AG04450 (cell line): ENCODE results near the gene IQCE. TPM values are rescaled to one million over a fixed set of nuclear protein-coding genes. Genes with fewer than 3 reads are reported as not detected.

Experiments
- CTCF ChIA-PET: fragments of 300-600, 350-600 bp; formaldehyde crosslinking; extraction: SDS; loops from one replicate; lab custom pipeline; 2022; ENCODE audit warnings: antibody characterized with exemption, inconsistent platforms; lab: Charles Lee
- POLR2A ChIA-PET: fragments of 350-600 bp; formaldehyde crosslinking; extraction: SDS; loops from one replicate; lab custom pipeline; 2021; ENCODE audit warnings: antibody characterized with exemption, inconsistent platforms; lab: Yijun Ruan, JAX
- DNase-seq: peaks from one replicate; pipeline ENCODE4 v3.0.0-alpha.2; 2011; ENCODE audit warnings: low read depth, low spot score
- H3K27ac ChIP-seq: one replicate; pipeline ENCODE4 v1.5.1; 2012; ENCODE audit warnings: low read depth, low read length, control low read depth
- H3K27me3 ChIP-seq: one replicate; pipeline ENCODE4 v1.6.0; 2012; ENCODE audit warnings: low read length; ENCODE audit not compliant: control insufficient read depth, insufficient read depth
- H3K4me3 ChIP-seq: 2 replicates; pipeline ENCODE4 v1.5.1; 2011; ENCODE audit warnings: mild to moderate bottlenecking, low read depth, low read length, control low read depth
- H3K9me3 ChIP-seq: 2 replicates; pipeline ENCODE4 v1.5.1; 2012; ENCODE audit warnings: low read length; ENCODE audit not compliant: control insufficient read depth, insufficient read depth
- polyA plus RNA-seq: library from polyadenylated mRNA; depleted of rRNA; stranded (reverse); fragments of >200 nt; gene quantifications from 2 replicates; pipeline ENCODE4 v1.2.3, GENCODE V29; 2011
- TF ChIP-seq, protein P1 (sequence below): IDR thresholded peaks from 2 replicates; pipeline ENCODE4 v1.5.1; 2011; ENCODE audit warnings: low read depth, low read length, control low read depth, inconsistent platforms

IQCE gene
- polyA plus RNA-seq, 1 experiment = 6.8 TPM

DNA sequence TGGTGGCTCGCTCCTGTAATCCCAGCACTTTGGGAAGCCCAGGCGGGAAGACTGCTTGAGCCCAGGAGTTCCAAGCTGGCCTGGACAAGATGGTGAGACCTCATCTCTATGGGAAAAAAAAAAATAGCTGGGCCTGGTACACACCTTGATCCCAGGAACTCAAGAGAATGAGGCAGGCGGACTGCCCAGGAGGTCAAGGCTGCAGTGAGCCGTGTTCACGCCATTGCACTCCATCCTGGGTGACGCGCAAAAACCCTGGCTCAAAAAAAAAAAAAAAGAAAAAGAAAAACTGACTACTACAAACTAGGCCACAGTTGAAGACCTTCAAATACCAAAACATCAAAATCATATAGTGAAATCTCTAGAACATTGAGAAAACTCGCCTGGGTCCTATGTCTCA, 7.4 kb upstream of the IQCE start:
- no peak overlapping the region for H3K4me3 ChIP-seq
- CTCF ChIA-PET = interaction anchor here (0.8 to 1.3 kb wide), 2 partner anchors 100 to 120 kb away, joined by 3 to 4 read pairs; no protein-coding TSS in a partner anchor
- no peak overlapping the region for H3K27ac ChIP-seq
- POLR2A ChIA-PET = no interaction called here
- TF ChIP-seq, protein P1, sequence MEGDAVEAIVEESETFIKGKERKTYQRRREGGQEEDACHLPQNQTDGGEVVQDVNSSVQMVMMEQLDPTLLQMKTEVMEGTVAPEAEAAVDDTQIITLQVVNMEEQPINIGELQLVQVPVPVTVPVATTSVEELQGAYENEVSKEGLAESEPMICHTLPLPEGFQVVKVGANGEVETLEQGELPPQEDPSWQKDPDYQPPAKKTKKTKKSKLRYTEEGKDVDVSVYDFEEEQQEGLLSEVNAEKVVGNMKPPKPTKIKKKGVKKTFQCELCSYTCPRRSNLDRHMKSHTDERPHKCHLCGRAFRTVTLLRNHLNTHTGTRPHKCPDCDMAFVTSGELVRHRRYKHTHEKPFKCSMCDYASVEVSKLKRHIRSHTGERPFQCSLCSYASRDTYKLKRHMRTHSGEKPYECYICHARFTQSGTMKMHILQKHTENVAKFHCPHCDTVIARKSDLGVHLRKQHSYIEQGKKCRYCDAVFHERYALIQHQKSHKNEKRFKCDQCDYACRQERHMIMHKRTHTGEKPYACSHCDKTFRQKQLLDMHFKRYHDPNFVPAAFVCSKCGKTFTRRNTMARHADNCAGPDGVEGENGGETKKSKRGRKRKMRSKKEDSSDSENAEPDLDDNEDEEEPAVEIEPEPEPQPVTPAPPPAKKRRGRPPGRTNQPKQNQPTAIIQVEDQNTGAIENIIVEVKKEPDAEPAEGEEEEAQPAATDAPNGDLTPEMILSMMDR = no peak
- no peaks in the 10 kb centered on the region for H3K9me3 ChIP-seq
- no peak for DNase-seq
- no peaks in the 10 kb centered on the region for H3K27me3 ChIP-seq

DNA sequence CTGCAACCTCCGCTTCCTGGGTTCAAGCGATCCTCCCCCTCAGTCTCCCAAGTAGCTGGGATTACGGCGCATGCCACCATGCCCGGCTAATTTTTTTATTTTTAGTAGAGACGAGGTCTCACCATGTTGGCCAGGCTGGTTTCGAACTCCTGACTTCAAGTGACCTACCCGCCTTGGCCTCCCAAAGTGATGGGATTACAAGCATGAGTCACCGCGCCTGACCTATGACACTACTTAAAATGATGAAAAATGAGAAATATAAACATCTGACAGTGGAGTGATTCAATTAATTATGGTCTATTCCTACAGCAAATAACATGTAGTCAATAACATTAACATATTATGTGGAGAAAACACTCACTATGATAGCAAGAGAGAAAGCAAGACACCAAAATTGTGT, 5.7 kb upstream of the IQCE start:
- ChIA-PET CTCF (no interaction called here), POLR2A (interaction anchor here (0.7 kb wide), 1 partner anchor 47 kb away, joined by 3 read pairs; no protein-coding TSS in a partner anchor)
- Histone ChIP-seq H3K9me3 (no peaks in the 10 kb centered on the region), H3K4me3 (no peak overlapping the region), H3K27ac (no peak overlapping the region), H3K27me3 (no peaks in the 10 kb centered on the region)
- no peak for DNase-seq
- TF ChIP-seq, protein P1 = no peak

DNA sequence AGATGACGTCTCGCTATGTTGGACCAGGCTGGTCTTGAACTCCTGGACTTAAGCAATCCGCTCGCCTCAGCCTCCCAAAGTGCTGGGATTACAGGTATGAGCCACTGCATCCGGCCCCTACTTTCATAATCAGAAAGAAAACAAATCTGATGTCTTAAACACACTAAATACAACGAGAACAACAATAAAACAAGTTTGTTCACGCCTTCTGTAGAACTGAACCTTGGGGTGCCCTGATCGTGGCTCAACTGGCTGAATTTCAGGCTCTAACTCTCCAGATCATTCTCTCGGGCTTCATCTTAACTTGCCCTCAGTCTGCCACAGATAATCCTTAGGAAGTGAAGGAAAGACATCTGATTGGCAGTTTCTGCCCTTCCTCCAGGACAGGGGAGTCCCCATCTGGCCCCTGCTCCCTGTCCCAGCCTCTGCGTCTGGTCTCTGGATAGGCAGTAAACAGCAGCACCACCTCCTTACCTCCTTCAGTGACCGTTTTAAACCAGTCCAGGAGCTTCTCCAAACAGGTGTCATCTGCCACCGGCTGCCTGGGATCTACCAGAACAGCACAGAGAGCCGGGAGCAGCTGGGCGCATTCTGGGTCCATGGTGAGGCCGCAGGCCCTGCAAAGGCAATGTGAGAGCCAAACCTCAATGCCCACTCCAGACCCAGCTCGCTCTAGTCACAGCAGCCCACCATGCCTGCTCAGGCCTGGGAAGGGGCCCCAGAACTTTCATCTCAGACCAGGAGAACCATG, 4.8 kb upstream of the IQCE start:
- H3K9me3 ChIP-seq = no peaks in the 10 kb centered on the region
- no peaks in the 10 kb centered on the region for H3K27me3 ChIP-seq
- TF ChIP-seq, protein P1 = no peak
- H3K4me3 ChIP-seq = peak overlapping the region; percentile 77
- H3K27ac ChIP-seq = no peak overlapping the region
- ChIA-PET CTCF (no interaction called here), POLR2A (interaction anchor here (0.7 kb wide), 1 partner anchor 48 kb away, joined by 3 read pairs; no protein-coding TSS in a partner anchor)
- no peak for DNase-seq

DNA sequence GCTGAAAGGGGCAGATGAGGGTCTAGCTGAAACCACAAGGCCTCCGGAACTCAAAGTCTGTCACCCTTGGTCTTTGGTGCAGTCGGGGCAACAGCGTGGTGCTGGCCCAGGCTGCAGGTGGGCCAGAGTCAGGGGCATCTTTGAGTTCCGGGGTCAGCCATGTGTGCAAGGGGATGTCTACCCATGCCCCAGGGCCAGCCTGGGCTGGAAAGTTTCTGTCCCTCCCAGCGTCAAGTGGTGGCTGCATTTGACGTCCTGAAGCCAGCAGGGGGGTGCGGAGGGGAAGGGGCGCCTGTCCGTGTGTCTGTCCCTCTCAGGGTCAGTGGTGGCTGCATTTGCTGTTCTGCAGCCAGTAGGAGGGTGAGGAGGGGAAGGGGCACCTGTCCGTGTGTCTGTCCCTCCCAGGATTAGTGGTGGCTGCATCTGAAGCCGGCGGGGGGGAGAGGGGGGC, 4.1 kb upstream of the IQCE start:
- ChIA-PET CTCF (no interaction called here), POLR2A (no interaction called here)
- H3K27ac ChIP-seq = no peak overlapping the region
- TF ChIP-seq, protein P1 = no peak
- no peaks in the 10 kb centered on the region for H3K9me3 ChIP-seq
- no peaks in the 10 kb centered on the region for H3K27me3 ChIP-seq
- DNase-seq = no peak
- peak overlapping the region; percentile 77 for H3K4me3 ChIP-seq
